ENCODE measurements around the gene STPG1. TPM values are rescaled to one million over a fixed set of nuclear protein-coding genes. Genes with fewer than 3 reads are reported as not detected.
A peak's percentile ranks its signal among the peaks of the same experiment; 100 is the strongest.

Gene STPG1
- total and polyA plus RNA-seq, 9 of the 15 experiments (the other 6 are each of a cell fraction or from before 2014, with no cell fraction given) = 5.0 to 11.9 (median 8.3) TPM

GRCh38 chr1:24415910-24416665 lies 2.5 kb upstream of the STPG1 start (continued):
- TF ChIP-seq SP1 (CRISPR knock-in tag; IDR thresholded peaks at IDR 0.05) (peak; percentile 20; the same call in 1 of the 2 replicates), USF1 (CRISPR knock-in tag; IDR thresholded peaks at IDR 0.05) (peak; percentile 74), BDP1 (IDR thresholded peaks at IDR 0.05; ENCODE audit: insufficient read depth, insufficient read length) (no peak), ZNF609 (CRISPR knock-in tag; IDR thresholded peaks at IDR 0.05; ENCODE audit: borderline replicate concordance) (no peak), ZNF224 (CRISPR knock-in tag; IDR thresholded peaks at IDR 0.05) (0 out of 2 replicates have a peak, but pooled peaks have one; percentile 26), SMAD4 (CRISPR knock-in tag; conservative IDR thresholded peaks at IDR 0.05) (0 out of 2 replicates have a peak, but pooled peaks have one; percentile 8), KLF1 (tag; IDR thresholded peaks at IDR 0.05) (0 out of 2 replicates have a peak, but pooled peaks have one; percentile 16), MAX (CRISPR knock-in tag; IDR thresholded peaks at IDR 0.05) (peak; percentile 88), ZNF12 (CRISPR knock-in tag; IDR thresholded peaks at IDR 0.05) (0 out of 2 replicates have a peak, but pooled peaks have one; percentile 34), SNIP1 (IDR thresholded peaks at IDR 0.05; ENCODE audit: low read depth) (no peak), CGGBP1 (CRISPR knock-in tag; IDR thresholded peaks at IDR 0.05) (no peak), NFXL1 (CRISPR knock-in tag; IDR thresholded peaks at IDR 0.05) (no peak), POLR2AphosphoS5 (IDR thresholded peaks at IDR 0.05; ENCODE audit: control insufficient read depth, insufficient read depth, low read depth, low read length) (no peak), CREB5 (CRISPR knock-in tag; IDR thresholded peaks at IDR 0.05) (no peak), MNT (conservative IDR thresholded peaks at IDR 0.05) (peak; percentile 76 to 79; a peak in 3 of 4 replicates)
